Loucy (cell line): Measurements from ENCODE around the gene RASSF4.

Source experiments
- H2AFZ ChIP-seq: fragments of 200-600 bp; sonication (generic); 2 replicates; pipeline ENCODE4 v1.6.0; 2016; ENCODE audit warnings: antibody characterized with exemption, mild to moderate bottlenecking, low read length, moderate library complexity
- H3F3A ChIP-seq: fragments of 200-600 bp; 2 replicates; pipeline ENCODE4 v1.6.0; 2016; ENCODE audit warnings: antibody characterized with exemption, low read depth, mild to moderate bottlenecking
- H3K27me3 ChIP-seq: fragments of 200-600 bp; sonication (generic); 2 replicates; pipeline ENCODE4 v1.6.1; 2014; ENCODE audit warnings: low read length, mild to moderate bottlenecking; ENCODE audit not compliant: insufficient read depth, poor library complexity, severe bottlenecking
- H3K36me3 ChIP-seq: fragments of 200-600 bp; sonication (generic); 2 replicates; pipeline ENCODE4 v1.6.1; 2016; ENCODE audit warnings: low read length; ENCODE audit not compliant: insufficient read depth
- H3K4me1 ChIP-seq: fragments of 200-600 bp; sonication (generic); 2 replicates; pipeline ENCODE4 v1.5.1; 2014; ENCODE audit warnings: low read length, mild to moderate bottlenecking; ENCODE audit not compliant: insufficient read depth, poor library complexity, severe bottlenecking
- H3K4me2 ChIP-seq: fragments of 200-600 bp; sonication (generic); 2 replicates; pipeline ENCODE4 v1.6.0; 2014; ENCODE audit warnings: antibody characterized with exemption, low read length, low read depth, mild to moderate bottlenecking; ENCODE audit not compliant: poor library complexity, severe bottlenecking
- H3K4me3 ChIP-seq: fragments of 200-600 bp; sonication (generic); 2 replicates; pipeline ENCODE4 v1.5.1; 2014; ENCODE audit warnings: low read length, mild to moderate bottlenecking, mixed read lengths; ENCODE audit not compliant: poor library complexity, severe bottlenecking
- H3K79me2 ChIP-seq: fragments of 200-600 bp; sonication (generic); 2 replicates; pipeline ENCODE4 v1.6.1; 2014; ENCODE audit warnings: low read length; ENCODE audit not compliant: insufficient read depth
- H3K9ac ChIP-seq: fragments of 200-600 bp; sonication (generic); 2 replicates; pipeline ENCODE4 v1.6.0; 2014; ENCODE audit warnings: mild to moderate bottlenecking, low read depth, low read length, moderate library complexity; ENCODE audit not compliant: poor library complexity, severe bottlenecking
- H3K9me2 ChIP-seq: fragments of 200-600 bp; sonication (generic); replicated peaks from 2 replicates; pipeline ENCODE4 v1.6.1; 2016; ENCODE audit warnings: low read depth, low read length, mixed read lengths
- H3K9me3 ChIP-seq: fragments of 200-600 bp; sonication (generic); 2 replicates; pipeline ENCODE4 v1.6.1; 2014; ENCODE audit warnings: mild to moderate bottlenecking, antibody characterized with exemption, low read length, low read depth; ENCODE audit not compliant: insufficient read depth
- H4K20me1 ChIP-seq: fragments of 200-600 bp; sonication (generic); 2 replicates; pipeline ENCODE4 v1.6.0; 2014; ENCODE audit warnings: antibody characterized with exemption, low read length, mild to moderate bottlenecking; ENCODE audit not compliant: insufficient read depth, poor library complexity, severe bottlenecking
- CTCF ChIP-seq: fragments of 200-600 bp; sonication (generic); conservative IDR thresholded peaks from 2 replicates; pipeline ENCODE4 v1.5.1; 2014; ENCODE audit warnings: mild to moderate bottlenecking, antibody characterized with exemption, low read length
- EZH2phosphoT487 ChIP-seq: fragments of 200-600 bp; IDR thresholded peaks from 2 replicates; pipeline ENCODE4 v1.6.1; 2018; ENCODE audit warnings: antibody characterized with exemption, mild to moderate bottlenecking, moderate library complexity, borderline replicate concordance

The RASSF4 gene

GRCh38 chr10:44932517-44933450, 26.8 kb upstream of the RASSF4 start:
- no peaks in the 10 kb centered on the region for H3K27me3 ChIP-seq
- no peak overlapping the region for H3K4me3 ChIP-seq
- no peaks in the 10 kb centered on the region for H4K20me1 ChIP-seq
- H3K4me2 ChIP-seq: no peak overlapping the region
- H3K9me3 ChIP-seq: no peaks in the 10 kb centered on the region
- no peaks in the 10 kb centered on the region for H3K36me3 ChIP-seq
- no peaks in the 10 kb centered on the region for H3K9me2 ChIP-seq
- no peaks in the 10 kb centered on the region for H3F3A ChIP-seq
- H2AFZ ChIP-seq: peak overlapping the region; percentile 43; the same call in 1 of the 2 replicates
- H3K79me2 ChIP-seq: no peaks in the 10 kb centered on the region
- TF ChIP-seq CTCF: peak; percentile 95
- no peak for TF ChIP-seq EZH2phosphoT487
- peak overlapping the region; percentile 19 for H3K9ac ChIP-seq
- peaks cover 32% of the 10 kb centered on the region for H3K4me1 ChIP-seq

GRCh38 chr10:44933451-44934321, 25.9 kb upstream of the RASSF4 start:
- H3K9me3 ChIP-seq: no peaks in the 10 kb centered on the region
- H3K4me3 ChIP-seq: no peak overlapping the region
- H2AFZ ChIP-seq: peak overlapping the region; percentile 3; the same call in 1 of the 2 replicates
- peak overlapping the region; percentile 19 for H3K9ac ChIP-seq
- H3K79me2 ChIP-seq: no peaks in the 10 kb centered on the region
- H4K20me1 ChIP-seq: no peaks in the 10 kb centered on the region
- peaks cover 32% of the 10 kb centered on the region for H3K4me1 ChIP-seq
- no peaks in the 10 kb centered on the region for H3F3A ChIP-seq
- no peak overlapping the region for H3K4me2 ChIP-seq
- no peak for TF ChIP-seq EZH2phosphoT487
- no peak for TF ChIP-seq CTCF
- no peaks in the 10 kb centered on the region for H3K27me3 ChIP-seq
- no peaks in the 10 kb centered on the region for H3K9me2 ChIP-seq
- no peaks in the 10 kb centered on the region for H3K36me3 ChIP-seq

- H3K4me1 ChIP-seq: peaks cover 32% of the 10 kb centered on the region
- no peaks in the 10 kb centered on the region for H3K79me2 ChIP-seq
- no peak overlapping the region for H3K4me2 ChIP-seq
- H3K27me3 ChIP-seq: no peaks in the 10 kb centered on the region
- TF ChIP-seq CTCF: no peak
- TF ChIP-seq EZH2phosphoT487: no peak
- no peaks in the 10 kb centered on the region for H3K9me3 ChIP-seq
- H3K4me3 ChIP-seq: no peak overlapping the region
- no peak overlapping the region for H3K9ac ChIP-seq
- H3K9me2 ChIP-seq: no peaks in the 10 kb centered on the region
- H4K20me1 ChIP-seq: no peaks in the 10 kb centered on the region
- H2AFZ ChIP-seq: no peak overlapping the region
- no peaks in the 10 kb centered on the region for H3K36me3 ChIP-seq
- no peaks in the 10 kb centered on the region for H3F3A ChIP-seq
These were observed 25.0 kb upstream of the RASSF4 start for GRCh38 chr10:44934416-44935200.
